Stomach (tissue), 4 donors: ENCODE data around the gene NRAP.

ENCODE experiments used
- POLR2A ChIP-seq, 4 donors: fragments of 450-650 bp; IDR thresholded peaks; one replicate each; pipeline ENCODE4 v1.6.1; 2016; ENCODE audit warnings: antibody characterized with exemption in 4 of 4, control low read depth in 2 of 4, mild to moderate bottlenecking in 1 of 4, moderate library complexity in 1 of 4
- TF ChIP-seq, protein P1 (sequence below), 7 experiments: fragments of 450-650 bp in 4 of 7; fragments of 200-600 bp in 3 of 7; sonication (generic) in 3 of 7; IDR thresholded peaks; one replicate each; pipeline ENCODE4 v1.5.1; 2016 to 2019; ENCODE audit warnings: antibody characterized with exemption in 7 of 7, control low read depth in 2 of 7, mild to moderate bottlenecking in 1 of 7

DNA sequence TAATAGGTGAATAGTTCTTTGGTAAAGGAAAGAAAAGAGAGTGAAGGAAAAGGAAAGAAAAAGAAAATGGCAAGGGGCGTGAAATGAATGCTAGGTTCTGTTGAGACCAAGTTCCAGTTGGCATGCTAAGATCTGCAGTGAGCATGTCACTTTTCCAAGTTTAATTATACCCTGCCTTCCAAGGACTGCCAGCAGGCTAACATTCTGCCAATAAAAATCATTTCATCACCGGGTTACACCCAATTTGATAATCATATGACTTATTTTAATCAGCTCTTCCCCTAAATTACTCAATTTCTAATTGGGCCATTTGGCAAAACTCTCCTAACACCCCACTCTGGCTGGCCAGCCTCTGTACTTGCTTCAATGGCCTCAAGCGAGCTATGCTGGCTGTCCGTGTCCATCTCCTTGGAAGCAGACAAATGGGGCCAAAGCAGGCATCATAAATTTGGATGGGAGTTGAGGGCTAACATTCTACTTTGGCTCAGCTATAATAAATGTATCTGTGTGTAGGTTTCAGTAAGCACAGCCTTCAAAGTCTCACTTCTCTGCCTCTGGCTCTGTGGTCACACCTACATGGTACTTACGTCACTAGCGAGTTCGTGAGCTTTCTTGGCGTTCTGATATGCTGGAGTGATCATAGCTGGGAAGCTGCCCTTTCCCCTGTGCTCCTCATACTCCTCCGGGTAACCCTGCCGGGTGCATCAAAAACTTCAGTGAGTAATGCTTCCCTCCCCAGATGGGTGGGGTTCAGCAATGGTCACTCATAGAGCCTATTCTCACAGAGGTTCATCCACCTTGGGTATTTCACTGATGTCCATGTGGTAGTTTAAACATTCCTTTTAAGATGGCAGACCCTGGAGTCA lies 17.3 kb downstream of the NRAP start:
- no peak for TF ChIP-seq POLR2A (IDR thresholded peaks at IDR 0.05)
- TF ChIP-seq, protein P1, sequence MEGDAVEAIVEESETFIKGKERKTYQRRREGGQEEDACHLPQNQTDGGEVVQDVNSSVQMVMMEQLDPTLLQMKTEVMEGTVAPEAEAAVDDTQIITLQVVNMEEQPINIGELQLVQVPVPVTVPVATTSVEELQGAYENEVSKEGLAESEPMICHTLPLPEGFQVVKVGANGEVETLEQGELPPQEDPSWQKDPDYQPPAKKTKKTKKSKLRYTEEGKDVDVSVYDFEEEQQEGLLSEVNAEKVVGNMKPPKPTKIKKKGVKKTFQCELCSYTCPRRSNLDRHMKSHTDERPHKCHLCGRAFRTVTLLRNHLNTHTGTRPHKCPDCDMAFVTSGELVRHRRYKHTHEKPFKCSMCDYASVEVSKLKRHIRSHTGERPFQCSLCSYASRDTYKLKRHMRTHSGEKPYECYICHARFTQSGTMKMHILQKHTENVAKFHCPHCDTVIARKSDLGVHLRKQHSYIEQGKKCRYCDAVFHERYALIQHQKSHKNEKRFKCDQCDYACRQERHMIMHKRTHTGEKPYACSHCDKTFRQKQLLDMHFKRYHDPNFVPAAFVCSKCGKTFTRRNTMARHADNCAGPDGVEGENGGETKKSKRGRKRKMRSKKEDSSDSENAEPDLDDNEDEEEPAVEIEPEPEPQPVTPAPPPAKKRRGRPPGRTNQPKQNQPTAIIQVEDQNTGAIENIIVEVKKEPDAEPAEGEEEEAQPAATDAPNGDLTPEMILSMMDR (IDR thresholded peaks at IDR 0.05): no peak
